Medulla oblongata (tissue), 1 donor: ENCODE results near the gene TTC8.
"Not testable (repeated sequence)": the region's sequence is repeated elsewhere in the genome, so short reads cannot be mapped to it uniquely, and the experiment has no call there.

Source experiments
- DNase-seq: peaks from one replicate; pipeline ENCODE4 v3.0.0-alpha.2; 2015; ENCODE audit errors: extremely low spot score

Gene TTC8

GRCh38 chr14:88824314-88825077 is at the start of gene TTC8:
Gene TTC8, plus strand, starts transcription at chr14:88824651. Its CDS starts 57 bp downstream, at chr14:88824708.
- DNase-seq, result peak; percentile 87

DNA sequence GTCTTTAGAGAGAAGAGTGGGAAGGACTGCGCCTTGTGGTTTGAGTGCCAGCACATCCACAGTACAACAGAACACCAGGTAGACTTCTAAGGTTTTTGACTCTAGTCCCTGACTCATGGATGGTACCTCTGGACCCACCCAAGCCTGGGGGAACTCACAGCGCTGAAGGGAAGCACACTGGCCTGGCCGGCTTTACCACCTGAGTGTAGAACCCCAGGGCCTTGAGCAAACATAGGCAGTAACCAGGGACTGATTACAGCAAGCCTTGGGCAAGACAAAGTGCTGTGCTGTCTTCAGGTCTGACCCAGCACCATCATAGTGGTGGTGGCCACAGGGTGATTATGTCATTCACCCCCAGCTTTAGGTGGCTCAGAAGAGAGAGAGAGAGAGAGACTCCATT is 48.9 kb upstream of the TTC8 start:
- DNase-seq, result no peak

GRCh38 chr14:88785911-88786310 is 38.5 kb upstream of the TTC8 start:
- DNase-seq, result no peak

- no peak for DNase-seq
These were observed 37.7 kb upstream of the TTC8 start for GRCh38 chr14:88786715-88787114.

DNA sequence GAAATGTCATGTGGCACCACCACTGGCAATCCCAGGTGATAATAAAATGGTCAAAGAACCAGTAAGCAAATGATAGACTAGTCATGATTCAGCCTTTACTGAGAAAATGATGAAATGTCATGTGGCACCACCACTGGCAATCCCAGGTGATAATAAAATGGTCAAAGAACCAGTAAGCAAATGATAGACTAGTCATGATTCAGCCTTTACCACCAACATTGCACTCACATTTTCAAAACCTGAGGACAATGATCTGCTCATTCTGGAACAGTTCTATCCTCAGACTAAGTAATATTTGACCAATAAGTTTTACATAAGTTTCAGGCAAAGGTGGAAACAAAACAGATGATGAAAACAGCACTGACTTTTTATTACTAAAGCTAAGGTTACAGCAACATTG is 34.9 kb upstream of the TTC8 start:
- not testable (repeated sequence) for DNase-seq

- no peak for DNase-seq
These were observed 33.8 kb upstream of the TTC8 start for GRCh38 chr14:88790501-88791251.

- DNase-seq, result no peak
These were observed 33.2 kb upstream of the TTC8 start for GRCh38 chr14:88791252-88791621.

GRCh38 chr14:88791629-88792472 is 32.6 kb upstream of the TTC8 start:
- DNase-seq, result peak; percentile 12

GRCh38 chr14:88792473-88793258 is 31.8 kb upstream of the TTC8 start, which contains the start of gene EML5:
Gene EML5, minus strand, starts transcription at chr14:88792953. Its CDS starts 450 bp downstream, at chr14:88792503.
- DNase-seq, result peak; percentile 86

DNA sequence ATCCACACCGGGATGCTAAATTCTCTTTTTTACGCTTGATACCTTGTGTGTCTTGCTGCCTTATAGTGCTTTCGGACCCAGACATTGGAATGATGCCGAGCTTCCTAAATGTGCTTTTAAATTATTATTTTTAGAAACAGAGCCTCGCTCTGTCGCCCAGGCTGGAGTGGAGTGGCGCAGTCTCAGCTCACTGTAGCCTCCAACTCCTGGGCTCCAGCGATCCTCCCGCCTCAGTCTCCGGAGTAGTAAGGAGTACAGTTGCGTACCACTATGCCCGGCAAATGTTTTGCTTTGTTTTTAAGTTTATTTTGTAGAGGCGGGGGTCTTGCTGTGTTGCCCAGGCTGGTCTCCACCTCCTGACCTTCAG is 31.2 kb upstream of the TTC8 start:
- DNase-seq, result no peak

DNA sequence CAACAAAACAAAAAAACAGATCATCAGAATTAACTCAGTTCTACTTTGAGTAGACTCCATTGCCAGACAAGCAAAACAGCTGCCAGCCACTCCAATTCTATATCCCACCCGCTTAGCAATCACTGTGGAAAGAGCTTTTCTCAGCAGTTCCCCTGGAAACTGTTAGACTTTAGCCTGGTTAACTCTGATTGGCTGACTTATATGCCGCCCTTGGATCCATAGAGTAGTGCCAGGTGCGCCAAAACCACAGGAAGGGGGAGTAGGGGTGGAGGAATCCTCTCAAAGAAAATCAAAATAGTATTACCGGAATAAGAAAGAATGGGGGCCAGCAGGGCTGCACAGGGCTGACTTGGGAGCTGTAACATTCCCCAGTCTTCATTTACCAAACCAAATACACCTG is 26.3 kb upstream of the TTC8 start:
- DNase-seq, result no peak

- no peak for DNase-seq
These were observed 24.9 kb upstream of the TTC8 start for GRCh38 chr14:88799522-88799921.

GRCh38 chr14:88802596-88802995 is 21.9 kb upstream of the TTC8 start:
- DNase-seq, result no peak

DNA sequence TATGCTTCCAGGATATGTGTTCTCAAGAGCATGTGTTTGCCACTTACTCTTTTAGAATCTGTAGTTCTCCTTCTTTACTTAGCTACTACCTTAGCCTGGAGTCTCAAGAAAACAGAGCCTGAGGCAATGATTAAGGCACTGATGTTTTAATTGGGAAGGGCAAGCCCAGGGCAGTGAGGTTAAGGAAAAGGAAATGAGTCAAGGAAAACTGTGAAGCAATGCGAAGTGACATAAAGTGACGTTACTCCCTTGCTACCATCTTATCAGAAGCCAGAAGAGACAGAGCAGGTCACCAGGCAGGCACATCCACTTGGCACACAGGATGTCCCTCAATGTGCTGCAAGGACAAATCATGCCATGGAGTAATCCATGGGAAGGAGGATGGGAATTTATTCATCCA is 20.4 kb upstream of the TTC8 start:
- no peak for DNase-seq

DNA sequence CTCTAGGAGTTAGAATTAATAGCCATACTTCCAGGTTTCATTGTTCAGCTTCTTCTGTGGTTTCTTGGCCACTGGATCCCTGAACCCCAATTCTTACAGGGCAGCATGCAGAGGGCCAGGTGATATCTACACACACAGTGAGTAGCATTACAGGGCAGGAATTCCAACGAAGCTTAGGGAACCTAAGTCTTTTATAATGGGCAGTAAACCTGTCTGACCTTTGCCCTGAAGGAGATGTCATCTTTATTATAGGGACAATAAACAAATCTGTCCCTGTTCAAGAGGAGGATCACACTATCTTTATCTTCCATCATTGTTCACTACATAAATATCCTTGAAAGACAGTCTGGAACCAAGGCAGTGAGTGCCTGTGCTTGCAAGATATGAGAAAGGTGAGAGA is 20.0 kb upstream of the TTC8 start:
- no peak for DNase-seq

GRCh38 chr14:88808359-88808758 is 16.1 kb upstream of the TTC8 start:
- no peak for DNase-seq

- DNase-seq, result no peak
These were observed 8.5 kb upstream of the TTC8 start for GRCh38 chr14:88815980-88816379.

DNA sequence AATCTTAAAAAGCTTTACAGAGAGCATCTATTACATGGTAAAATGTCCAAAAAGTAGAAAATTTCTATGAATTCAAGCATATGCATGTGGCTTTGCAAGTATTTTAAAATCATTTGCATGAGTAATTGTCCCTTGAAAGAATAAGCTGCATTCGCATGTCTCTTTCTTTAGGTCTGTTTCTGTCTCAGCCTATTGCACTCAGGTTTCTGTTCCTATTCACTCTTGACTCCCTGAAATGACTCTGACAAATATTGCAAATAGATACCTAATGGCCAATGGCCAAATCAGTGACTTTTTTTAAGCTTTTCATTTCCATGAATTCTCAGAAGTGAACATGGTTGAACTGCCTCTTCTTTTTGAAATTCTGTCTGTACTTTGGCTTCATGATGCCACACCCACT is 6.4 kb upstream of the TTC8 start:
- no peak for DNase-seq

- not testable (repeated sequence) for DNase-seq
These were observed 4.8 kb upstream of the TTC8 start for GRCh38 chr14:88819674-88820073.

DNA sequence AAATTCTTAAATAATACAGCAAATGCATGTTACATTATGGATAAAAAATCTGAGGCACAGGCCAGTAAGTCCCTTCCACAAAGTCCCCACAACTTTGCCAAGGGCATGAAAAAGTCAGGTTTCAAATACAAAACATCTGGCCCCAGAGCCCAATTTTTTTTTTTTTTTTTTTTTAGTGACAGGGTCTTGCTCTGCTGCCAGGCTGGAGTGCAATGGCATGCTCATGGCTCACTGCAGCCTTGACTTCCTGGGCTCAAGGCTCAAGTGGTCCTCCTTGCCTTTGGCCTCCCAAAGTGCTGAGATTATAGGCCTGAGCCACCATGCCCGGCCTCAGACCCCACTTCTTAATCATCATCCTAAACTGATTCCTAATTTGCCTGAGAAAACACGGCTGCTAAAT is 3.1 kb upstream of the TTC8 start:
- DNase-seq, result no peak

DNA sequence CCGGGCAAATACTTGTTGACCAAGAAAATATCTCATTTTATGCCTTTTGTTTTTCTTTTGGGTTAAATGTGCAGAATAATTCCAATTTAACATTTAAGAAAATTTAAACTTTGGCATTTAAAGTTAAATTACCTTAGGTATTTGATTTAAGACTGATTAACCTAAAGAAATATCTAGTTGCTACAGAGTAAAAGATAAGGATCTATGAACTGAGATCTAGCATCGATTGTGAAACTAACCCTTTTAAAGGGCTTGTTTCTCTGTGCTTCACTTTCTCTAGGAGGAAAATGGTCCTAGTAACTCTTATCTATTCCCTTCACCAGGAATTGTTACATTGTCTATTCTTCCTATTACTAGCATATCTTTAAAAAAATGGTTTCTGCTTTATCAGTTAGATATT is 2.6 kb upstream of the TTC8 start:
- no peak for DNase-seq

- no peak for DNase-seq
These were observed 510 bp upstream of the TTC8 start for GRCh38 chr14:88823968-88824313.
